HG03558 (cell line): ENCODE results near the gene MRNIP.

Experiments
- ATAC-seq: cut with Tn5 transposase; IDR thresholded peaks from one replicate; pipeline ENCODE4 v1.9.1; 2021; ENCODE audit warnings: moderate number of reproducible peaks; ENCODE audit not compliant: unreplicated experiment; ENCODE audit errors: extremely low read depth

The MRNIP gene

GRCh38 chr5:179812135-179812825 lies 46.3 kb downstream of the MRNIP start:
- ATAC-seq = no peak

GRCh38 chr5:179806250-179807048 lies 52.2 kb downstream of the MRNIP start, which contains the start of gene MGAT4B:
MGAT4B (minus strand) TSS chr5:179806866; CDS start chr5:179806583, 283 bp downstream.
- ATAC-seq = no peak

GRCh38 chr5:179805529-179806249 lies 52.9 kb downstream of the MRNIP start:
- no peak for ATAC-seq

GRCh38 chr5:179805070-179805528 lies 53.5 kb downstream of the MRNIP start:
- ATAC-seq = no peak

GRCh38 chr5:179804555-179804947 lies 54.1 kb downstream of the MRNIP start:
- ATAC-seq = no peak

GRCh38 chr5:179803651-179804554 lies 54.7 kb downstream of the MRNIP start:
- ATAC-seq = no peak

- ATAC-seq = no peak
These were observed 55.6 kb downstream of the MRNIP start for GRCh38 chr5:179802950-179803562.

- no peak for ATAC-seq
These were observed 56.3 kb downstream of the MRNIP start for GRCh38 chr5:179802207-179802883.

GRCh38 chr5:179801304-179802206 lies 57.1 kb downstream of the MRNIP start:
- ATAC-seq = no peak

- ATAC-seq = no peak
These were observed 57.9 kb downstream of the MRNIP start for GRCh38 chr5:179800696-179801201.

- ATAC-seq = no peak
These were observed 58.4 kb downstream of the MRNIP start for GRCh38 chr5:179800071-179800695.

- no peak for ATAC-seq
These were observed 59.0 kb downstream of the MRNIP start for GRCh38 chr5:179799644-179799973.

- ATAC-seq = no peak
These were observed 59.6 kb downstream of the MRNIP start for GRCh38 chr5:179798771-179799643.

- ATAC-seq = no peak
These were observed 60.4 kb downstream of the MRNIP start for GRCh38 chr5:179798144-179798770.

- ATAC-seq = no peak
These were observed 60.9 kb downstream of the MRNIP start for GRCh38 chr5:179797741-179798140.
